ENCODE data around the gene COMMD2. TPM values are rescaled to one million over a fixed set of nuclear protein-coding genes. Genes with fewer than 3 reads are reported as not detected.

Gene COMMD2
- total and polyA plus RNA-seq, 5 experiments from 2014 or later, result 43.7 to 84.2 (median 64.9) TPM

DNA sequence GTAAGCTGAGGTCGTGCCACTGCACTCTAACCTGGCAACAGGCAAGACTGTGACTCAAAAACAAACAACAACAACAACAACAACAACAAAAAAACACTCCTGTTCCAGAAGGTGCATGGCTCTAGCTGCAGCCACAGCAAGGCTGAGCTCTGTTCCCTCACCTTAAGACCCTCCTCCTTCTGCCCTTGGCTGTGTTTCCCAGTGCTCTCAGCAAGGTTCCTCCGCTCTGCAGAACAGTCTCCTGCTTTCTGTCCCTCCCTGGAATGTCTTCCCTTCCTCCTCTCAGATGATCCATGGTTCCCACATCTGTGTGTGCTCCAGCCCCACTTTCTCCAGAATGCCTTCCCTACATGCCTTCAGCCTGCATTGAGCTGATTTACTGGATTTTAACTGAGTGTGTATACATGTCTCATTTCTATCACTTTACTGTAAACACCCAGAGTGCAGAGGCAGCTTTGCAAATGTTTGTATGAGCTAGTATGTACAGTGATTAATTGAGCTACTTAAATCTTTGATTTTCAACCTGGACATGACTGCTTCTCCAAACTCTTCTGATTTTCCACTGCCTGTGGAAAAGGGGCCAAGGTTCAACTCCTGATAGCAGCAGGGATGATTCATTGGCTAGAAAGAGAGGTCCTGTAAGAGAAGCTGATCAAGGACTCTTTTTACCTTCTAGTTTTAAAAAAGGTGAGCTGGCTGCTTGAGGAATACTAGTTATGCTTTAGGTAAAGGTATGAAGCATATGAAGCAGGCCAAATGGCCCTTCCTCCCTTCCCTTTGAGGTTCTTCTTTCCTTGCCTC is 25.3 kb upstream of the COMMD2 start:
- H3K27ac Mint-ChIP-seq, result no peak overlapping the region

DNA sequence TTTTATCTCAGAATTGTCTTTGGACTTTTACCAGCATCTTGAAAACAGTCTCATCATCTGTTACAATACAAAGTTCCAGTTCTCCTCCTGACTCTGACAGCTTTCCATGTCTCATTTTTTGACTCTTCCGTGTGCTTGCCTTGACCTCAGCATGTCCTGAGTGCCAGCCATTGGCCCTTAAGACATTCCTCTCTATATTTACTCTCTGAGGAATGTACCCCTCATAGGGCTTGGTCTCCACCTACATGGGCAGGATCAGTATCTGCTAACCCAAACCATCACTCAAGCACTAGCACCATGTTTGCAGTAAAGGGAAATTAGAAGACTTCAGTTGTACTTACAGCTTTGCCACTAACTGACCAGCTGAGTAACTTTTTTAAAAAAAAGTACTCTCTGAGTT is 23.9 kb upstream of the COMMD2 start:
- Mint-ChIP-seq H3K4me3 (no peak overlapping the region), H3K27ac (no peak overlapping the region), H3K4me1 (peaks cover 0 to 10% (median 0%) of the 10 kb centered on the region in 4 donors), H3K36me3 (peaks cover 0 to 4% (median 0%) of the 10 kb centered on the region in 3 donors), H3K27me3 (peaks cover 3 to 36% (median 13%) of the 10 kb centered on the region in 5 donors), H3K9me3 (no peaks in the 10 kb centered on the region)
- POLR2A ChIA-PET, result no interaction called here
- DNase-seq, result no peak
- no peak for ATAC-seq

More for the DNA sequence above, 25.3 kb upstream of the COMMD2 start:
- H3K4me1 Mint-ChIP-seq, result peaks cover 0 to 15% (median 0%) of the 10 kb centered on the region in 4 donors
- peaks cover 1 to 22% (median 4%) of the 10 kb centered on the region in 5 donors for H3K27me3 Mint-ChIP-seq
- DNase-seq (no peak), ATAC-seq (no peak)
- POLR2A ChIA-PET, result no interaction called here
- H3K9me3 Mint-ChIP-seq, result no peaks in the 10 kb centered on the region
- no peak overlapping the region for H3K4me3 Mint-ChIP-seq
- peaks cover 0 to 4% (median 0%) of the 10 kb centered on the region in 3 donors for H3K36me3 Mint-ChIP-seq

DNA sequence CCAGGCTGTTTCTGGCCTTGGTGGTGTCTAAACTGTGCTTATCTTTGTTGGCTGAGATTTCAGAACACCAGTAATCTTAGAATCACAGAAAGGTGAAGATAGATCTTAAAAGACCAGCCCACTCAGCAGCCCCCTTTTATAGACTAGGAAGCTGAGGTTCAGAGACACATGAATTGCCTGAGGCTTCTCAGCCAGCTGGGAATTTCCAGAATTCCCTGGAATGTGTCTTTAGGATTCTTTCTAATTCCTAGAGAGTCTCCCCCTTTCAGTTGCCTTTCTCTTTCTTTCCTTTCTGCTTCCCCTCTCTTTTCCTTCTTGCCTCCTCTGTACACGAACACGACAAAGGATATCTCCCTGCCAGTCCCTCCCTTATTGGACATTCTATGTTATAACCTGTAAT is 20.6 kb upstream of the COMMD2 start:
- H3K9me3 Mint-ChIP-seq, result no peaks in the 10 kb centered on the region
- H3K27ac Mint-ChIP-seq, result no peak overlapping the region
- DNase-seq, result no peak
- H3K4me1 Mint-ChIP-seq, result no peaks in the 10 kb centered on the region
- peaks cover 5 to 38% (median 16%) of the 10 kb centered on the region in 5 donors for H3K27me3 Mint-ChIP-seq
- peaks cover 0 to 4% (median 0%) of the 10 kb centered on the region in 3 donors for H3K36me3 Mint-ChIP-seq
- POLR2A ChIA-PET, result interaction anchor here (0.6 kb wide), 1 partner anchor 1405 kb away, joined by 3 read pairs; no protein-coding TSS in a partner anchor
- no peak for ATAC-seq
- no peak overlapping the region for H3K4me3 Mint-ChIP-seq

DNA sequence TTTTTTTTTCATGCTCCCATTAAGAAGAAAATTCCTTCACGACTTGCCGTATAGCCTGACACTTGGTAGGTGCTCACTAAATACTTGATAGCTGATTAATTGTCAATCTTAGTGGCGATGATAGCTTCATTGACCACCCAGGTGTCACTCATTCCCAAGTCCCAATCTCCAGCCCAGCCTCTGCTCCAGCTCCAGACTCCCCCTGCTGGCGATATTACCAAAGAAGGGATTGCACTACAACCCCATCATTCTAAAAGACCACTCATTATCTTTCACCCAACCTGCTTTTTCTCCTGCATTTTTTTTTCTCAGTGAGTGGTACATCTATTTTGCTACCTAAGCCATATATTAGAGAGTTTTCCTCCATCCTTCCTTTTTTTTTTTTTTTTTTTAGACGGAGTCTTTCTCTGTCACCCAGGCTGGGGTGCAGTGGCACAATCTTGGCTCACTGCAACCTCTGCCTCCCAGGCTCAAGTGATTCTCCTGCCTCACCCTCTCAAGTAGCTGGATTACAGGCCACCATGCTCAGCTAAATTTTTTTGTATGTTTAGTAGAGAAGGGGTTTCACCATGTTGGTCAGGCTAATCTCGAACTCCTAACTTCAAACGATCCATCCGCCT is 19.5 kb upstream of the COMMD2 start:
- POLR2A ChIA-PET, result no interaction called here
- DNase-seq, result peak in 4 of 10 donors; percentile 15 to 22 (median 18)
- ATAC-seq, result peak in 1 of 2 donors; percentile 64
- Mint-ChIP-seq H3K27ac (no peak overlapping the region), H3K9me3 (no peaks in the 10 kb centered on the region), H3K4me1 (no peaks in the 10 kb centered on the region), H3K4me3 (no peak overlapping the region), H3K27me3 (peaks cover 7 to 35% (median 14%) of the 10 kb centered on the region in 5 donors), H3K36me3 (no peaks in the 10 kb centered on the region)

DNA sequence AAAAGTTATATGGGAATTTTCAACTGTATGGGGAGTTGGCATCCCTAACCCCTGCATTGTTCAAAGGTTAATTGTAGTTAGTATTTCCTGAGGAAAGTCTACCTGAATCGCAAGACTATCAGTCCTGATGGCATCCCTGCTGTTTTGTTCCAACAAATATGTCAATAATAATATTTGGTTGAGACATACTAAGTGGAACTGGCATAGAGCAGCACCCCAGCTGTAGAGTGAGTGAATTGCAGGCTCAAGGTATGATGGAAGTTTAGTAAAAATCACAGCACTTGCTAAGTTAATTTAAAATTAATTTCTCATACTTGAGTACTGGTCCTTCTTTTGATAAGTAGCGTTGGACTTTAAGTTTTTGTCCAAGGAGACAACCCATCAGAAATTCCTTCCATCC is 18.0 kb upstream of the COMMD2 start:
- H3K4me1 Mint-ChIP-seq, result no peaks in the 10 kb centered on the region
- POLR2A ChIA-PET, result no interaction called here
- DNase-seq, result no peak
- no peaks in the 10 kb centered on the region for H3K9me3 Mint-ChIP-seq
- no peak overlapping the region for H3K4me3 Mint-ChIP-seq
- no peak overlapping the region for H3K27ac Mint-ChIP-seq
- H3K36me3 Mint-ChIP-seq, result no peaks in the 10 kb centered on the region
- H3K27me3 Mint-ChIP-seq, result peaks cover 11 to 47% (median 19%) of the 10 kb centered on the region in 5 donors
- ATAC-seq, result no peak

DNA sequence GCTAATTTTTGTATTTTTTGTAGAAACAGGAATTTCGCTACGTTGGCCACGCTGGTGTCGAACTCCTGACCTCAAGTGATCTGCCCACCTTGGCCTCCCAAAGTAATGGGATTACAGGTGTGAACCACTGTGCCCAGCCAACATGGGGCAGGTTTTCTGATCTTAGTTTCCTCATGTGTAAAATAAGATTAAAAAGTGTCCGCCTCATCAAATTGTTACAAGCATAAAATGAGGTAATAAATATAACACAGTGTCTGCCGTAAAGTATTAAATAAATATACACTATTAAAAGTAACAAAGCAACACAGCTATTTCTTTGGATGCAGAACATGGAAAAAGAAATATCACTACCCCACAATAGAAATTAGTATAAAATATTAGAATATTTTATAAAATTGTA is 16.4 kb upstream of the COMMD2 start:
- H3K27me3 Mint-ChIP-seq, result peaks cover 17 to 47% (median 23%) of the 10 kb centered on the region in 5 donors
- ATAC-seq, result no peak
- H3K4me3 Mint-ChIP-seq, result no peak overlapping the region
- no peak for DNase-seq
- H3K9me3 Mint-ChIP-seq, result no peaks in the 10 kb centered on the region
- no peak overlapping the region for H3K27ac Mint-ChIP-seq
- H3K36me3 Mint-ChIP-seq, result no peaks in the 10 kb centered on the region
- POLR2A ChIA-PET, result no interaction called here
- no peaks in the 10 kb centered on the region for H3K4me1 Mint-ChIP-seq

DNA sequence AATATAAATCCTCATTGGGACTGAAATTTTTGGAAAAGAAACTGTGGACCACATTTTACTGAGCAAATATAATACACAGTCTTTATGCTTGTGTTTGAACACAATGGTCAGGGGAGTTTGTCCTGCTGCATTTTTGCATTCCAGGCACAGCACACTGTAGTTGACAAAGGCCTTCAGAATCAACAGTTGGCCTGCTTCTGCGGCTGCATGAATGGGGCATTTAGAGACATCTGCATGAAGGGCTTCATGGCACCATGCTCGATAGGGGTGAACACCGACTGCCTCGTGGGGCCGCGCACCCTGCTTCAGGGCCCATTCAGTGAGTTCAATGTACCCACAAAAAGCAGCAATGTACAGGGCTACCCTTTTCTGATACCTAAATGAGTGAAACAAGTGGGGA is 15.4 kb upstream of the COMMD2 start:
- Mint-ChIP-seq H3K4me3 (no peak overlapping the region), H3K27ac (no peak overlapping the region)
- POLR2A ChIA-PET, result no interaction called here

DNA sequence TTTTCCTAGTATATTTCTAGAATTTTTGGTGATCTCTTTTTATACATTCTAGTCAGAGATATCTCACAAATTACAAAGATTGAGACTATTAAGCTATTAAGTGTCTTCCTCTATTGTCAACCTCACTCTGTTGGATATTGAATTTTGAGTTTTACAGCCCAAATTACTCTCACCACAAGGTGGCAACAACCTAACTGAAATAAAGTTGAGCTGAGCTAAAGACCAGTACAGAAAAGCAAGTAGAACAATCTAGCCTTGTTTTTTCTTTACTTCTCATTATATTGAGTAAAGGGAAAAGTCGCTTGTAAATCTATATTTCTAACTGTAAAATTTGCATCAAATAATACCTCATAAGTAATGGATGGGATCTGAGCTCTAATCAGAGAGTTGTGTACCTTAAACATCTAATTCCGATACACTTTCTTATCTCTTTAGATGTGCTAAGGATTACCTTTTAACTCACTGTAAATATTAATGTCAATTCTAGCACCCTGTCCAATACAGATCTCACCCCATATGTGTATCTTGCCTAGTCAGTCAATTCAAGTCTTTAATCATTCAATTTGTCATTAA is 13.6 kb upstream of the COMMD2 start:
- Mint-ChIP-seq H3K4me1 (no peaks in the 10 kb centered on the region), H3K4me3 (no peak overlapping the region), H3K27me3 (peaks cover 9 to 34% (median 19%) of the 10 kb centered on the region in 5 donors), H3K27ac (no peak overlapping the region), H3K9me3 (no peaks in the 10 kb centered on the region), H3K36me3 (no peaks in the 10 kb centered on the region)
- DNase-seq, result peak in 2 of 10 donors; percentile 4 to 6
- ATAC-seq, result no peak
- POLR2A ChIA-PET, result no interaction called here

More for the DNA sequence above, 15.4 kb upstream of the COMMD2 start:
- Mint-ChIP-seq H3K36me3 (no peaks in the 10 kb centered on the region), H3K9me3 (no peaks in the 10 kb centered on the region), H3K27me3 (peaks cover 17 to 38% (median 23%) of the 10 kb centered on the region in 5 donors), H3K4me1 (no peaks in the 10 kb centered on the region)
- DNase-seq (no peak), ATAC-seq (no peak)

DNA sequence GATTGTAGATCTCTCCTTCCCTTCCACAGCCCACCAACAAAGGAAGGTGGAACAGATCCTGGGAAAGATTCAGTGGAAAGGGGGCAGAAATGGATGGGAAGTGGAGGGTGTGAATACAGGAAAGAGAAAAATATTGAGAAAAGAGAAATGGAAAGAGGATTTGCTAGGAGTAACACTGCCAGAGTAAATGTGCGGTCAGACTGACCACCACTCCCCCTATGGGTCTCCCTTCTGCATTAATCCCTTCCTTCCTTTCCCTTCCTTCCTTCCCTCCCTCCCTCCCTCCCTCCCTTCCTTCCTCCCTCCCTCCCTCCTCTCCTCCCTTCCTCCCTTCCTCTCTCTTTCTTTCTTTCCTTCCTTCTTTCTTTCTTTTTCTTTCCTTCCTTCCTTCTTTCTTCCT is 12.0 kb upstream of the COMMD2 start:
- POLR2A ChIA-PET, result no interaction called here
- no peaks in the 10 kb centered on the region for H3K36me3 Mint-ChIP-seq
- DNase-seq (no peak), ATAC-seq (no peak)
- no peaks in the 10 kb centered on the region for H3K9me3 Mint-ChIP-seq
- no peaks in the 10 kb centered on the region for H3K4me1 Mint-ChIP-seq
- peaks cover 13 to 37% (median 19%) of the 10 kb centered on the region in 5 donors for H3K27me3 Mint-ChIP-seq
- no peak overlapping the region for H3K27ac Mint-ChIP-seq
- no peak overlapping the region for H3K4me3 Mint-ChIP-seq

DNA sequence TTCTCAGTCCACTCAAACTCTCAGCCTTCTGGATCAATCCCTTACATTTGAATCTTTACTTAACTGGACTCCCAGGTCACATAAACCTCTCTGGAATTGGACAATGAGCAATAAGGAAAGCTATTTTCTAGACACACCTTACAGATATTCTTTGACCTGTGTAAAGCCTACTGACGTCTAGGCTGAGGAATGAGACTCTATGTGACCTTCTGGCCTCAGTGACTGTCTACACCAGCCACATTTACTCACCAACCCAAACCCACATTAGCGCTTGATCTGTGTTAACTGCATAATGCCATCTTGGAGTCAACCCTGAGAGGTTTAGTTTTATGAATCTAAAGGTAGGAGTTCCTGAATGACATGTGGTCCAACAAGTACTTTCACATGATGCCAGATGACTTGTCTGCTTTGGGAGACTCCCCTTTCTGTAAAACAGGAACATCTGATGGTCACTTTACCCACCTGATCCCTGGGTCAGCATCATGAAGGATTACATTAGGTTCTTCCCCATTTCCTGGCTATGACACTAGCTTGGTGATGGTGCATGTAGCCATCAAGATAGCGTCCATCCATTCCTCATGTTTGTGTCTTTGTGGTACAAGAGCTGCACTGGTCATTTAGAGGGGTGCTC is 11.4 kb upstream of the COMMD2 start:
- no peaks in the 10 kb centered on the region for H3K4me1 Mint-ChIP-seq
- H3K36me3 Mint-ChIP-seq, result no peaks in the 10 kb centered on the region
- no peak overlapping the region for H3K4me3 Mint-ChIP-seq

DNA sequence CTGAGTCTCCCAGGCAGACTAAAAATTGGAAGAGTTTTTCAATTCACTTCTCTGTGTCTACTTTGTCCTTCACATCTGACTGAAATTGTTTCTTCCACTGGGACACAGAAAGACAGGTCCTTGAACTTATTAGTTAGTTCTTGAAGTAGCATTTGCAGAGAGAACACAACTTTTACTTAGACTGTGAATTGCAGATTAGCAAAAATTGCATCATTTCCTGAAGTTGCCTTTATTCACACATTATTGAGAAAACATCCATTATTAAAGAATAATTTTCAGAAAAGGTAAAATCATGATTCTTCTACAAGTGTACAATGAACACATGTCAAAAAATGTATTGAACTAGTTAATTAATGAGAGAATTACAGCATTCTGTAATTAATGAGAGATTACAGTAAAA is 1.4 kb upstream of the COMMD2 start:
- peaks cover 0 to 16% (median 4%) of the 10 kb centered on the region in 3 donors for H3K36me3 Mint-ChIP-seq
- peaks cover 0 to 11% (median 3%) of the 10 kb centered on the region in 5 donors for H3K27me3 Mint-ChIP-seq
- H3K9me3 Mint-ChIP-seq, result no peaks in the 10 kb centered on the region
- no peak for DNase-seq
- H3K4me3 Mint-ChIP-seq, result peak overlapping the region in 8 of 10 donors; percentile 91 to 99 (median 97)
- POLR2A ChIA-PET, result no interaction called here
- peak overlapping the region in 5 of 10 donors; percentile 29 to 97 (median 93) for H3K27ac Mint-ChIP-seq
- peaks cover 6 to 40% (median 26%) of the 10 kb centered on the region in 4 donors for H3K4me1 Mint-ChIP-seq
- ATAC-seq, result no peak

More for the DNA sequence above, 11.4 kb upstream of the COMMD2 start:
- DNase-seq (no peak), ATAC-seq (no peak)
- POLR2A ChIA-PET, result no interaction called here
- no peak overlapping the region for H3K27ac Mint-ChIP-seq
- no peaks in the 10 kb centered on the region for H3K9me3 Mint-ChIP-seq
- H3K27me3 Mint-ChIP-seq, result peaks cover 13 to 39% (median 19%) of the 10 kb centered on the region in 5 donors

DNA sequence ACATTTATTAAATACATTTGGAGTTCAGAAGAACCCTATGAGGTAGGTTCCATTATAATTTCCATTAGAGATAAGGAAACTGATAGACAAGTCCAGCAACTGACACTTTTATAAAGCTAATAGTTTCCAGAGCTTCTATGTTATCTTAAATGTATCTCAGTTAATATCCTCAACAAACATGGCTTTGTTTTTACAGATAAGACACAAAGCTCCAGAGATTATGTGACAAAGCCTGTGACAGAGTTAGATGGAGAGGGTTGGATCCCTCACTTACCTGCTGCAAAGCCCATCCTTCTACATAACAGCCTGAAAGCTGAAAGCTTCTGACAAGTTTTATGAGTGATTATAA is 473 bp upstream of the COMMD2 start:
- peaks cover 0 to 4% (median under 1%) of the 10 kb centered on the region in 5 donors for H3K27me3 Mint-ChIP-seq

More for the DNA sequence above, 473 bp upstream of the COMMD2 start:
- Mint-ChIP-seq H3K36me3 (peaks cover 4 to 26% (median 14%) of the 10 kb centered on the region in 3 donors), H3K4me3 (peak overlapping the region; percentile 91 to 99 (median 97)), H3K27ac (peak overlapping the region; percentile 88 to 98 (median 96)), H3K9me3 (no peaks in the 10 kb centered on the region), H3K4me1 (peaks cover 10 to 42% (median 31%) of the 10 kb centered on the region in 4 donors)
- DNase-seq, result no peak
- peak in 1 of 2 donors; percentile 6 for ATAC-seq
- POLR2A ChIA-PET, result interaction anchor here (0.8 to 2.2 kb wide), 3 partner anchors 60 to 851 kb away, joined by 3 to 11 read pairs (median 4); partner anchors contain the start of gene RNF13
